HCT116 (cell line): ENCODE data around the gene HIPK2. TPM values are rescaled to one million over a fixed set of nuclear protein-coding genes. Genes with fewer than 3 reads are reported as not detected.

Experiments
- ATAC-seq: fragments of 200-7000 bp; cut with Tn5 transposase; 2 replicates; pipeline ENCODE4 v1.9.1; 2020; ENCODE audit warnings: mild to moderate bottlenecking, moderate library complexity
- BruUV-seq: library from RNA; stranded (reverse); fragments of 400-500 nt; replicated peaks from 2 replicates; lab custom pipeline; 2021; lab: Mats Ljungman, UMichigan
- CTCF ChIA-PET: fragments of 300-600 bp; sonication (Branson Sonifier 250); formaldehyde crosslinking; loops from one replicate; lab custom pipeline; 2021; ENCODE audit warnings: antibody characterized with exemption; lab: Charles Lee
- POLR2A ChIA-PET: fragments of 300-600, 350-600 bp; sonication (Branson Sonifier 250); formaldehyde crosslinking; loops from one replicate; lab custom pipeline; 2021; ENCODE audit warnings: antibody characterized with exemption; lab: Charles Lee
- RAD21 ChIA-PET, 2 experiments: fragments of 300-600 bp; sonication (Branson Sonifier 250); formaldehyde crosslinking; loops; one replicate each; lab custom pipeline; 2023; ENCODE audit warnings: low total read pairs in 2 of 2; ENCODE audit not compliant: uncharacterized antibody in 2 of 2, unreplicated experiment in 2 of 2, low non-redundant PET in 1 of 2; lab: Charles Lee
- DNase-seq: peaks from one replicate; pipeline ENCODE4 v3.0.0-alpha.2; 2010; ENCODE audit warnings: low read depth, low spot score
- H2AFZ ChIP-seq: fragments of 200-600 bp; shearing (Covaris generic), sonication (generic); 2 replicates; pipeline ENCODE4 v1.6.1; 2017; ENCODE audit warnings: low read depth, mixed run types, mixed read lengths, antibody characterized with exemption, low read length; ENCODE audit not compliant: poor library complexity, severe bottlenecking
- H3K27ac ChIP-seq: 2 replicates; pipeline ENCODE4 v1.5.1; 2012; ENCODE audit warnings: low read depth, low read length
- H3K27me3 ChIP-seq: fragments of 200-600 bp; sonication (generic); 2 replicates; pipeline ENCODE4 v1.6.1; 2016; ENCODE audit warnings: mixed run types, low read length, mixed read lengths; ENCODE audit not compliant: insufficient read depth
- H3K36me3 ChIP-seq, 2 experiments: fragments of 200-500 bp in 1 of 2; fragments of 200-600 bp in 1 of 2; sonication (Bioruptor generic) in 1 of 2; sonication (generic) in 1 of 2; 2 replicates each; pipeline versions ENCODE4 v1.5.1 to v1.6.1; 2014 to 2016; ENCODE audit warnings: low read length in 2 of 2, inconsistent platforms in 1 of 2, mixed read lengths in 1 of 2, mixed run types in 1 of 2; ENCODE audit not compliant: insufficient read depth in 2 of 2, control insufficient read depth in 1 of 2
- H3K4me1 ChIP-seq, 2 experiments: fragments of 200-600 bp in 1 of 2; sonication (generic) in 1 of 2; 2 replicates each; pipeline versions ENCODE4 v1.5.1 to v1.6.1; 2012 to 2017; ENCODE audit warnings: low read length in 2 of 2, inconsistent platforms in 1 of 2, mild to moderate bottlenecking in 1 of 2, mixed read lengths in 1 of 2, mixed run types in 1 of 2, moderate library complexity in 1 of 2; ENCODE audit not compliant: insufficient read depth in 2 of 2, control insufficient read depth in 1 of 2
- H3K4me2 ChIP-seq: fragments of 200-600 bp; sonication (generic); 2 replicates; pipeline ENCODE4 v1.6.1; 2017; ENCODE audit warnings: mixed run types, low read length, mixed read lengths
- H3K4me3 ChIP-seq, 2 experiments: fragments of 200-600 bp in 1 of 2; sonication (generic) in 1 of 2; replicated peaks in 1 of 2; 2 replicates each; pipeline ENCODE4 v1.5.1; 2011 to 2016; ENCODE audit warnings: low read length in 2 of 2, control low read depth in 1 of 2, low read depth in 1 of 2, mild to moderate bottlenecking in 1 of 2, mixed read lengths in 1 of 2, mixed run types in 1 of 2
- H3K79me2 ChIP-seq: fragments of 200-600 bp; sonication (generic); 2 replicates; pipeline ENCODE4 v1.6.1; 2017; ENCODE audit warnings: mild to moderate bottlenecking, mixed run types, low read length, moderate library complexity, mixed read lengths; ENCODE audit not compliant: insufficient read depth
- H3K9ac ChIP-seq: fragments of 200-600 bp; sonication (generic); 2 replicates; pipeline ENCODE4 v1.6.1; 2016; ENCODE audit warnings: low read length, mixed read lengths
- H3K9me2 ChIP-seq: fragments of 200-600 bp; sonication (generic), shearing (Covaris generic); 2 replicates; pipeline ENCODE4 v1.6.1; 2017; ENCODE audit warnings: mixed run types, mild to moderate bottlenecking, moderate library complexity; ENCODE audit not compliant: insufficient read depth
- H3K9me3 ChIP-seq, 2 experiments: fragments of 200-500 bp in 1 of 2; fragments of 200-600 bp in 1 of 2; sonication (Bioruptor generic) in 1 of 2; sonication (generic) in 1 of 2; 2 replicates each; pipeline ENCODE4 v1.6.1; 2014 to 2017; ENCODE audit warnings: low read length in 2 of 2, mixed read lengths in 2 of 2, inconsistent platforms in 1 of 2, low read depth in 1 of 2, mild to moderate bottlenecking in 1 of 2, mixed run types in 1 of 2, moderate library complexity in 1 of 2; ENCODE audit not compliant: control insufficient read depth in 1 of 2, insufficient read depth in 1 of 2
- H4K20me1 ChIP-seq: fragments of 200-600 bp; sonication (generic), shearing (Covaris generic); 2 replicates; pipeline ENCODE4 v1.6.1; 2017; ENCODE audit warnings: mixed run types, mild to moderate bottlenecking, moderate library complexity; ENCODE audit not compliant: insufficient read depth
- ATF3 ChIP-seq: IDR thresholded peaks from 2 replicates; pipeline ENCODE4 v1.6.1; 2012
- CBX3 ChIP-seq: IDR thresholded peaks from 2 replicates; pipeline ENCODE4 v1.6.1; 2012; ENCODE audit warnings: low read depth
- CEBPB ChIP-seq: IDR thresholded peaks from 2 replicates; pipeline ENCODE4 v1.6.1; 2012; ENCODE audit warnings: low read depth
- CTCF ChIP-seq, 3 experiments: fragments of 200-600 bp in 1 of 3; sonication (generic) in 1 of 3; IDR thresholded peaks in 2 of 3; conservative IDR thresholded peaks in 1 of 3; 2 replicates each; pipeline ENCODE4 v1.5.1; 2012 to 2017; ENCODE audit warnings: low read depth in 2 of 3, low read length in 2 of 3, antibody characterized with exemption in 1 of 3, borderline replicate concordance in 1 of 3, control low read depth in 1 of 3, mild to moderate bottlenecking in 1 of 3, mixed read lengths in 1 of 3, mixed run types in 1 of 3, moderate library complexity in 1 of 3; ENCODE audit not compliant: insufficient read depth in 1 of 3
- EGR1 ChIP-seq: IDR thresholded peaks from 2 replicates; pipeline ENCODE4 v1.6.1; 2012; ENCODE audit warnings: low read depth
- EZH2 ChIP-seq: fragments of 200-600 bp; sonication (generic); IDR thresholded peaks from 2 replicates; pipeline ENCODE4 v1.6.1; 2017; ENCODE audit warnings: antibody characterized with exemption, mixed run types
- EZH2phosphoT487 ChIP-seq: fragments of 200-600 bp; IDR thresholded peaks from 2 replicates; pipeline ENCODE4 v1.6.1; 2018; ENCODE audit warnings: antibody characterized with exemption, borderline replicate concordance
- FOSL1 ChIP-seq: IDR thresholded peaks from 2 replicates; pipeline ENCODE4 v1.6.1; 2012; ENCODE audit warnings: low read depth
- JUND ChIP-seq: IDR thresholded peaks from 2 replicates; pipeline ENCODE4 v1.6.1; 2012
- MAX ChIP-seq: IDR thresholded peaks from 2 replicates; pipeline ENCODE4 v1.6.1; 2012
- POLR2A ChIP-seq: IDR thresholded peaks from 2 replicates; pipeline ENCODE4 v1.7.0; 2011; ENCODE audit warnings: borderline replicate concordance; ENCODE audit not compliant: insufficient read depth, insufficient read length; ENCODE audit errors: extremely low read depth
- SIN3A ChIP-seq: IDR thresholded peaks from 2 replicates; pipeline ENCODE4 v1.6.1; 2012; ENCODE audit warnings: low read depth
- SP1 ChIP-seq: IDR thresholded peaks from 2 replicates; pipeline ENCODE4 v1.6.1; 2012; ENCODE audit warnings: low read depth
- SRF ChIP-seq: IDR thresholded peaks from 2 replicates; pipeline ENCODE4 v1.6.1; 2012; ENCODE audit warnings: low read depth
- TCF7L2 ChIP-seq: IDR thresholded peaks from 2 replicates; pipeline ENCODE4 v1.7.0; 2011; ENCODE audit warnings: borderline replicate concordance, inconsistent platforms; ENCODE audit not compliant: insufficient read depth, insufficient read length; ENCODE audit errors: extremely low read depth
- YY1 ChIP-seq: IDR thresholded peaks from 2 replicates; pipeline ENCODE4 v1.6.1; 2011; ENCODE audit warnings: low read length, low read depth, moderate library complexity, mild to moderate bottlenecking; ENCODE audit not compliant: insufficient replicate concordance; ENCODE audit errors: extremely low read depth
- ZFX ChIP-seq: fragments of 450-650 bp; IDR thresholded peaks from 2 replicates; pipeline ENCODE4 v1.6.1; 2017
- ZNF274 ChIP-seq: fragments of 200-500 bp; sonication (Bioruptor generic); IDR thresholded peaks from 2 replicates; pipeline ENCODE4 v1.6.1; 2014; ENCODE audit warnings: mild to moderate bottlenecking, low read depth, low read length, inconsistent platforms
- intact Hi-C: fragments of 100-400 bp; cut with micrococcal nuclease; formaldehyde crosslinking; loops from 2 replicates; pipeline ENCODE4 v1.10.0; 2022
- total RNA-seq: library from RNA; stranded (reverse); gene quantifications from one replicate; pipeline ENCODE4 v1.2.1, GENCODE V29; 2021; ENCODE audit not compliant: unreplicated experiment
- TF ChIP-seq, protein P1 (sequence below): IDR thresholded peaks from 2 replicates; pipeline ENCODE4 v1.6.1; 2011; ENCODE audit warnings: mild to moderate bottlenecking, low read length, moderate library complexity; ENCODE audit not compliant: insufficient replicate concordance; ENCODE audit errors: extremely low read depth

HIPK2 gene
- total RNA-seq, 1 experiment from 2014 or later, result 49.5 TPM

DNA sequence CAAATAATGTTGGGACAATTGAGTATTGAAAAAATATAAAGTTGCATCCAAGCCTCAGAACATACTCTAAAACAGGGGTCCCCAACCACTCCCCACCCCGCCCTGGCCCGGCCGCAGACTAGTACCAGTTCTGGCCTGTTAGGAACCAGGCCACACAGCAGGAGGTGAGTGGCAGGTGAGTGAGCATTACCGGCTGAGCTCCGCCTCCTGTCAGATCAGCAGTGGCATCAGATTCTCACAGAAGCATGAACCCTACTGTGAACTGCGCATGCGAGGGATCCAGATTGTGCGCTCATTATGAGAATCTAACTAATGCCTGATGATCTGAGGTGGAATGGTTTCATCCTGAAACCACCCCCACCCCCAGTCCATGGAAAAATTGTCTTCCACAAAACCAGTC is 19.4 kb downstream of the HIPK2 start:
- no peak for TF ChIP-seq EGR1
- TF ChIP-seq ZFX, result no peak
- no peak for TF ChIP-seq YY1
- TF ChIP-seq, protein P1, sequence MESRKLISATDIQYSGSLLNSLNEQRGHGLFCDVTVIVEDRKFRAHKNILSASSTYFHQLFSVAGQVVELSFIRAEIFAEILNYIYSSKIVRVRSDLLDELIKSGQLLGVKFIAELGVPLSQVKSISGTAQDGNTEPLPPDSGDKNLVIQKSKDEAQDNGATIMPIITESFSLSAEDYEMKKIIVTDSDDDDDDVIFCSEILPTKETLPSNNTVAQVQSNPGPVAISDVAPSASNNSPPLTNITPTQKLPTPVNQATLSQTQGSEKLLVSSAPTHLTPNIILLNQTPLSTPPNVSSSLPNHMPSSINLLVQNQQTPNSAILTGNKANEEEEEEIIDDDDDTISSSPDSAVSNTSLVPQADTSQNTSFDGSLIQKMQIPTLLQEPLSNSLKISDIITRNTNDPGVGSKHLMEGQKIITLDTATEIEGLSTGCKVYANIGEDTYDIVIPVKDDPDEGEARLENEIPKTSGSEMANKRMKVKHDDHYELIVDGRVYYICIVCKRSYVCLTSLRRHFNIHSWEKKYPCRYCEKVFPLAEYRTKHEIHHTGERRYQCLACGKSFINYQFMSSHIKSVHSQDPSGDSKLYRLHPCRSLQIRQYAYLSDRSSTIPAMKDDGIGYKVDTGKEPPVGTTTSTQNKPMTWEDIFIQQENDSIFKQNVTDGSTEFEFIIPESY, result no peak
- no peak for TF ChIP-seq ATF3
- no peak for TF ChIP-seq FOSL1
- no peak for TF ChIP-seq CEBPB
- TF ChIP-seq SP1, result no peak
- TF ChIP-seq SIN3A, result no peak
- TF ChIP-seq ZNF274, result no peak
- no peak for TF ChIP-seq JUND
- no peak for TF ChIP-seq EZH2phosphoT487
- TF ChIP-seq POLR2A, result no peak
- no peak for TF ChIP-seq MAX
- no peak for TF ChIP-seq CTCF (IDR thresholded peaks at IDR 0.05 in 2 of 3, conservative IDR thresholded peaks at IDR 0.05 in 1 of 3; ENCODE audit: borderline replicate concordance in 1 of 3, insufficient read depth in 1 of 3, low read depth in 2 of 3, low read length in 2 of 3)
- no peak for TF ChIP-seq EZH2
- no peak for TF ChIP-seq SRF
- no peak for TF ChIP-seq CBX3
- TF ChIP-seq TCF7L2, result no peak
- no peak overlapping the region for H3K4me2 ChIP-seq
- POLR2A ChIA-PET, result no interaction called here

More for the DNA sequence above, 19.4 kb downstream of the HIPK2 start:
- no peaks in the 10 kb centered on the region for H3K9me2 ChIP-seq
- H3K79me2 ChIP-seq, result peaks cover 79% of the 10 kb centered on the region
- no peaks in the 10 kb centered on the region for H3K27me3 ChIP-seq
- BruUV-seq, result no TSS peak
- intact Hi-C loops, result no loop called here
- H3K9me3 ChIP-seq, result no peaks in the 10 kb centered on the region
- no peak overlapping the region for H3K27ac ChIP-seq
- no peaks in the 10 kb centered on the region for H3K36me3 ChIP-seq
- CTCF ChIA-PET, result no interaction called here
- no peak for ATAC-seq
- RAD21 ChIA-PET, result no interaction called here
- no peaks in the 10 kb centered on the region for H4K20me1 ChIP-seq
- H3K9ac ChIP-seq, result no peak overlapping the region
- no peak for DNase-seq
- peaks cover 4 to 22% of the 10 kb centered on the region in 2 experiments; a peak in 3 of 4 replicates for H3K4me1 ChIP-seq
- H3K4me3 ChIP-seq, result no peak overlapping the region
- no peak overlapping the region for H2AFZ ChIP-seq
